T-helper 1 cell treated with Interleukin-12 subunit alpha and Interleukin-12 subunit beta and Interleukin-4 antibody, amounts not matched to agents 30 μg/mL and 1 μg/mL, for 36 hours (primary cell): Measurements from ENCODE around the gene GNGT2.

ENCODE experiments used
- H3K27ac Mint-ChIP-seq: one replicate; pipeline ENCODE4 v1.8.0; 2021; ENCODE audit warnings: mild to moderate bottlenecking, mixed read lengths
- H3K27me3 Mint-ChIP-seq: one replicate; pipeline ENCODE4 v1.8.0; 2021; ENCODE audit warnings: low read depth, mixed read lengths
- H3K36me3 Mint-ChIP-seq: one replicate; pipeline ENCODE4 v1.8.0; 2021; ENCODE audit warnings: low read depth, mixed read lengths
- H3K4me1 Mint-ChIP-seq: one replicate; pipeline ENCODE4 v1.8.0; 2021; ENCODE audit warnings: low read depth, mixed read lengths
- H3K4me3 Mint-ChIP-seq: one replicate; pipeline ENCODE4 v1.8.0; 2021; ENCODE audit warnings: mild to moderate bottlenecking, moderate library complexity, mixed read lengths
- H3K9me3 Mint-ChIP-seq: one replicate; pipeline ENCODE4 v1.8.0; 2021; ENCODE audit warnings: mixed read lengths

Gene GNGT2

DNA sequence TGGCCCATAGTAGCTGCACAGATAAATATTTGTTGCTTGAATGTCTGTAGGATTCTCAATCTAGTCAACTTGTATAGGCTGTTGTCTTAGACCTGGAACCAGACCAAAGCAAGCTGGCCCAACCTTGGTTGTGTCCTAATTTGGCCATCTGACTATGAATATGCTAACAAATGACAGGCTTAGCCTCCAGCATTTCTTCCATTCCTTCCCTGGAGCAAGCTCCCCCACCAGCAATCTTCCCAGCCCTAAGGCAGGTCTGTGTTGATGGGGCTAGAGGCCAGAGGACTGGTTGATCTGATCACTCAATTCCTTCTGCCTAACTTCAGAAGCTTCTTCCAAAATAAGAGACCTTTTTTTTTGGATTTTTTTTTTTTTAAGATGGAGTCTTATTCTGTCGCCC, 29.6 kb upstream of the GNGT2 start:
- Mint-ChIP-seq H3K36me3 (no peaks in the 10 kb centered on the region), H3K27ac (no peak overlapping the region), H3K4me1 (peaks cover 4% of the 10 kb centered on the region), H3K27me3 (peaks cover 17% of the 10 kb centered on the region), H3K4me3 (no peak overlapping the region), H3K9me3 (no peaks in the 10 kb centered on the region)

DNA sequence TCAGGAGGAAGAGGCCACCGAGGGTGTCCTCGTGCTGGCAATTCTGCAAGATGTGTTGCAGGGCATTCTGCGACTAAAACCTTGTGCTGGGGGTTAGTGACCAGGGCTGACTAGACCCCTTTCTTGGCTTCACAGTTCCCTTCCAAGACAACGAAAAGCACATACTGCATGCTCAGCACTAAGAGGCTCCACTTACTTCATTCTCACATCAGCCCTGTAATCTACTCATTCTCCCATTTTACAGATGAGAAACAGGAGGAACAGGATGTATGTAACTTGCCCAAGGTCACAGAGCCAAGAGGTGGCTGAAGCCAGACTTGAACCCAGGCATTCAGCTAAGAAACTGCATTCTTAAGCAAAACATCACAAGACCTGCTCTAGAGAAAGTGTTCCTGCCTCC, 25.5 kb upstream of the GNGT2 start:
- no peak overlapping the region for H3K4me3 Mint-ChIP-seq
- no peak overlapping the region for H3K27ac Mint-ChIP-seq
- H3K27me3 Mint-ChIP-seq: peaks cover 33% of the 10 kb centered on the region
- peaks cover 11% of the 10 kb centered on the region for H3K4me1 Mint-ChIP-seq
- H3K9me3 Mint-ChIP-seq: no peaks in the 10 kb centered on the region
- no peaks in the 10 kb centered on the region for H3K36me3 Mint-ChIP-seq

DNA sequence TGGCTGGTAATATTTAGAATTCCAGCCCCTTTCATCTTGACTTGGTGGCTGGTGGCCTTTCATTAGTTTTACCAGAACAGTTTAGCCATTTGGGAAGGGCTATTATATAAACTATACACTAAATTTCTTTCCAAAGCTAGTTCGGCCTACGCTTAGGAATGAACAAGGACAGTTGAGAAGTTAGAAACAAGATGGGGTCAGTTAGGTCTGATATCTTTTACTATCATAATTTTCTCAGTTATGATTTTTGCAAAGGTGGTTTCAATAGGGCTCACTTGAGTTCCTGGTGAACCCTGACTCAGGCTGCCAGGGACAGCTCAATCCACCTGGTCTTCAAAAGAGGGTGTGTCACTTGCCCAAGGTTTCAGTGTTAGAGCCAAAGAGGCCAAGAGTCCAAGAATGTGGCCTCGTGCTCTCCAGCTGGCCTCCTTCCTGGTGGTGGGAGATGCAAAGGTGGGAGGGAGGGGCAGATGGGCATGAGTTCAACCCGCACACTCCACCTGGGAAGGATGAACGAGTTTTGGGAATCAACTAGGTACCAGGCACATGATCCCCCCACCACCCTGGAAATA, 24.2 kb upstream of the GNGT2 start:
- Mint-ChIP-seq H3K27me3 (peaks cover 30% of the 10 kb centered on the region), H3K4me3 (no peak overlapping the region), H3K27ac (no peak overlapping the region), H3K9me3 (no peaks in the 10 kb centered on the region), H3K4me1 (peaks cover 11% of the 10 kb centered on the region), H3K36me3 (no peaks in the 10 kb centered on the region)

- H3K27ac Mint-ChIP-seq: no peak overlapping the region
- peaks cover 20% of the 10 kb centered on the region for H3K4me1 Mint-ChIP-seq
Observed at GRCh38 chr17:49231563-49231894, 21.2 kb upstream of the GNGT2 start.

GRCh38 chr17:49230636-49231562, 20.5 kb upstream of the GNGT2 start, which contains the start of gene PHOSPHO1:
Gene PHOSPHO1 (minus strand): TSS chr17:49230787. CDS start chr17:49226691, 4,096 bp downstream.
- Mint-ChIP-seq H3K27ac (no peak within 1 kb of the TSS), H3K36me3 (no peaks in the 10 kb centered on the region), H3K4me3 (peak within 1 kb of the TSS; percentile 83), H3K9me3 (no peaks in the 10 kb centered on the region), H3K27me3 (peaks cover 34% of the 10 kb centered on the region), H3K4me1 (peaks cover 20% of the 10 kb centered on the region)

More at GRCh38 chr17:49231563-49231894, 21.2 kb upstream of the GNGT2 start:
- no peaks in the 10 kb centered on the region for H3K36me3 Mint-ChIP-seq
- H3K9me3 Mint-ChIP-seq: no peaks in the 10 kb centered on the region
- H3K27me3 Mint-ChIP-seq: peaks cover 34% of the 10 kb centered on the region
- peak overlapping the region; percentile 83 for H3K4me3 Mint-ChIP-seq

DNA sequence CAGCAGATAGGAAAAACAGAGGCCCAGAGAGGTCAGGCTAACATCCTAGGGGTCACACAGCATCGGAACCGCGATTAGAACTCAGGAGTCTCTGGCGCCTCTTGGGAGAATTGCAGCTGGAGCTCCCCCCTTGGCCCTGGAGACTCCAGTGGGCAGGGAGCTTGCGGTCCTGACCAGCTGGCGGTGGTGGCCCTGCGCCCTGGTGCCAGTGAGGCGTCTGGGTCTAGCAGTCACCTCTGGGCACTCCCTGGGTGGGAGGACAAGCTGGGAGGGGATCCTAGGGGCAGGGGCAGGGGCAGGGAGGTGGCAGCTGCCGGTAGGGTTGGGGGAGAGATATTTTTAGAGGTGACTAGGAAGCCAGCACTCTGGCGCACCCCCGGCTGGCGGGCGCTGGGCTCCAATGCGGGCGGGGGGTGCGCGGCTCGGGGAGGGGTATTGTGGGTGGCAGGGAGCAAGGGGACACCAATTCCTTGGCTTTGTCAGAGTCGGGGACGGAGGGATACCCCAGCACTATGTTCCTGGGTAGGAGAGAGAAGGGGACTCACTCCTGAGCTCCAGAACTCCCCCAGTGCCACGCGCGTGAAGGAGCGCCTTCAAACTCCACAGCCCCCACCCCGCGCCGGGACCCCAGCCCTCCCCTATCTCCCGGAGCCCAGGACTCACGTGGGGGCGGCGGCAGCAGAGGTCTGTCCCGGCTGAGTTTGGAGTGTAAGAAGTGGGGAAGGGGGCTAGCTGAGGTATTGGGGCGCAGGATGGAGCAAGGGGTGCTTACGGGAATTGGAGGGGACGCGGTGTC, 19.6 kb upstream of the GNGT2 start:
- H3K9me3 Mint-ChIP-seq: no peaks in the 10 kb centered on the region
- H3K4me3 Mint-ChIP-seq: peak overlapping the region; percentile 65
- H3K27me3 Mint-ChIP-seq: peaks cover 40% of the 10 kb centered on the region
- no peak overlapping the region for H3K27ac Mint-ChIP-seq
- peaks cover 21% of the 10 kb centered on the region for H3K4me1 Mint-ChIP-seq
- peaks cover 4% of the 10 kb centered on the region for H3K36me3 Mint-ChIP-seq

- H3K36me3 Mint-ChIP-seq: peaks cover 6% of the 10 kb centered on the region
- no peak overlapping the region for H3K27ac Mint-ChIP-seq
- H3K27me3 Mint-ChIP-seq: peaks cover 43% of the 10 kb centered on the region
- H3K4me1 Mint-ChIP-seq: peaks cover 23% of the 10 kb centered on the region
- H3K9me3 Mint-ChIP-seq: no peaks in the 10 kb centered on the region
- peak overlapping the region; percentile 52 for H3K4me3 Mint-ChIP-seq
Observed at GRCh38 chr17:49229076-49229804, 18.9 kb upstream of the GNGT2 start.

DNA sequence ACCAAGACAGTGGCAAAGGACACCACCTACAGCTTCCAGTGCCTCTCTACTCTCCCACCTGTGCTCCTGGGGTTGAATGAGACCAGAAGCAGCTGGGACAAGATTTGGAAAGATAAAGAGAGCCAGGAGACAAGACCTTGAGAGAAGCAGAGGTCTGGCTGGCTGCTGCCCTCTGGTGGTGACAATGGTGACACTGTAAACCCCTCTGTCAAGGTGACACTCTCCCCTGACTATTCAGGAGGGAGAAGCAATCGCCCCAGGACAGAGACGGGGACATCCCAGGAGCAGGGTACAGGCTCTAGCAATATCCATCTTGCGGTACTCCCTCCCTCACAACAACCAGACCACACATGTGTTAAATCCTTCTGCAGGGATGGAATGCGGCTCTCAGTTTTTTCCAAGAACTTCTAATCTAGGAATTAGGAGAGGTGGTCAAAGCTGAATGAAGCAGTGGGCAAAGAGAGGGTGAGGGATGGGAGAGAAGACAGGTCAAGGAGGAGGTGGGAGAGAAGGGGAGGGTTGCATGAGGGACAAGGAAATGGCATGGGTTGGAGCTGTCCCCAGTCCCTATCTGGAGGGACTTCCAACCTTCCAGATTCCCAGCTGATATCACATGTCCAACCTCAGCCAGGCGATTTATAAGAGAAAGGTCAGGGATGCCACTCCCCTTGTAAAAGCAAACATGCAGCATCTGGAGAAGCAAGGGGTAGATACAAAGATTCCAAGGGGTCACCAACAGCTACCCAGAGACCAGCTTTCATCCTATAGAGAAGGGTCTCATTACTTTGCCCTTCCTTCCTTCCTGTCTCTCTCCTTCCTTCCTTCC, 17.3 kb upstream of the GNGT2 start:
- Mint-ChIP-seq H3K4me3 (no peak overlapping the region), H3K4me1 (peaks cover 31% of the 10 kb centered on the region), H3K9me3 (no peaks in the 10 kb centered on the region)

GRCh38 chr17:49226771-49227435, 16.5 kb upstream of the GNGT2 start:
- no peaks in the 10 kb centered on the region for H3K9me3 Mint-ChIP-seq
- peaks cover 44% of the 10 kb centered on the region for H3K27me3 Mint-ChIP-seq
- H3K27ac Mint-ChIP-seq: no peak overlapping the region
- peaks cover 33% of the 10 kb centered on the region for H3K4me1 Mint-ChIP-seq
- no peak overlapping the region for H3K4me3 Mint-ChIP-seq
- peaks cover 24% of the 10 kb centered on the region for H3K36me3 Mint-ChIP-seq

More for the DNA sequence above, 17.3 kb upstream of the GNGT2 start:
- Mint-ChIP-seq H3K36me3 (peaks cover 17% of the 10 kb centered on the region), H3K27me3 (peaks cover 46% of the 10 kb centered on the region), H3K27ac (peak overlapping the region; percentile 27)

GRCh38 chr17:49225554-49226236, 15.3 kb upstream of the GNGT2 start:
- H3K27ac Mint-ChIP-seq: peak overlapping the region; percentile 67
- peaks cover 29% of the 10 kb centered on the region for H3K36me3 Mint-ChIP-seq
- no peak overlapping the region for H3K4me3 Mint-ChIP-seq

GRCh38 chr17:49224997-49225337, 14.6 kb upstream of the GNGT2 start:
- H3K36me3 Mint-ChIP-seq: peaks cover 33% of the 10 kb centered on the region
- H3K27me3 Mint-ChIP-seq: peaks cover 36% of the 10 kb centered on the region
- no peak overlapping the region for H3K27ac Mint-ChIP-seq
- peaks cover 34% of the 10 kb centered on the region for H3K4me1 Mint-ChIP-seq
- no peaks in the 10 kb centered on the region for H3K9me3 Mint-ChIP-seq
- H3K4me3 Mint-ChIP-seq: peak overlapping the region; percentile 59

More at GRCh38 chr17:49225554-49226236, 15.3 kb upstream of the GNGT2 start:
- peaks cover 36% of the 10 kb centered on the region for H3K27me3 Mint-ChIP-seq
- peaks cover 31% of the 10 kb centered on the region for H3K4me1 Mint-ChIP-seq
- no peaks in the 10 kb centered on the region for H3K9me3 Mint-ChIP-seq

GRCh38 chr17:49224198-49224996, 14.0 kb upstream of the GNGT2 start:
- no peaks in the 10 kb centered on the region for H3K9me3 Mint-ChIP-seq
- peaks cover 36% of the 10 kb centered on the region for H3K36me3 Mint-ChIP-seq
- peaks cover 31% of the 10 kb centered on the region for H3K27me3 Mint-ChIP-seq
- H3K4me3 Mint-ChIP-seq: peak overlapping the region; percentile 59
- H3K4me1 Mint-ChIP-seq: peaks cover 37% of the 10 kb centered on the region
- peak overlapping the region; percentile 49 for H3K27ac Mint-ChIP-seq
